PC-9 (cell line): ENCODE results near the gene CNTN5.

Experiments
- EZH2 ChIP-seq: fragments of 200-600 bp; sonication (generic); IDR thresholded peaks from 2 replicates; pipeline ENCODE4 v1.8.0; 2017; ENCODE audit warnings: antibody characterized with exemption, low read depth
- TF ChIP-seq, protein P1 (sequence below): fragments of 200-600 bp; sonication (generic); conservative IDR thresholded peaks from 2 replicates; pipeline ENCODE4 v1.6.1; 2017; ENCODE audit warnings: mixed run types, antibody characterized with exemption, mild to moderate bottlenecking, moderate library complexity

DNA sequence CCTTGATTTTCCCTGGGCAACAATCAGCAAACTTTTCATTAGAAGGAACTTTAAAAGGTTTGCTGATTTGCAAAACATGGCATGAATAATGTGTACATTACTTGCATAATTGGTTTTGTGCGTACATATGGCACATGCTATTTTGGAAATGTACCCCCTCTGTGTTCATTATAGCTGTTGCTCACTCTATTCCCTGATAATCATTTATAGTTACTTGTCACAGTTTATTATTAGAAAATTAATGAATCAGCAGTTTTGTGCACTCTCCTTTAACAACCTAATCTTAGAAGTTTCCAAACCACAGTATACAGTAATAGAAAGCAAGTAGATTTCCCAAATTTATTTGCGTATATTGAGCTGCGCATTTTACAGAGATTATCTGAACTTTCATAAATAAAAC lies 389.9 kb downstream of the CNTN5 start:
- TF ChIP-seq, protein P1, sequence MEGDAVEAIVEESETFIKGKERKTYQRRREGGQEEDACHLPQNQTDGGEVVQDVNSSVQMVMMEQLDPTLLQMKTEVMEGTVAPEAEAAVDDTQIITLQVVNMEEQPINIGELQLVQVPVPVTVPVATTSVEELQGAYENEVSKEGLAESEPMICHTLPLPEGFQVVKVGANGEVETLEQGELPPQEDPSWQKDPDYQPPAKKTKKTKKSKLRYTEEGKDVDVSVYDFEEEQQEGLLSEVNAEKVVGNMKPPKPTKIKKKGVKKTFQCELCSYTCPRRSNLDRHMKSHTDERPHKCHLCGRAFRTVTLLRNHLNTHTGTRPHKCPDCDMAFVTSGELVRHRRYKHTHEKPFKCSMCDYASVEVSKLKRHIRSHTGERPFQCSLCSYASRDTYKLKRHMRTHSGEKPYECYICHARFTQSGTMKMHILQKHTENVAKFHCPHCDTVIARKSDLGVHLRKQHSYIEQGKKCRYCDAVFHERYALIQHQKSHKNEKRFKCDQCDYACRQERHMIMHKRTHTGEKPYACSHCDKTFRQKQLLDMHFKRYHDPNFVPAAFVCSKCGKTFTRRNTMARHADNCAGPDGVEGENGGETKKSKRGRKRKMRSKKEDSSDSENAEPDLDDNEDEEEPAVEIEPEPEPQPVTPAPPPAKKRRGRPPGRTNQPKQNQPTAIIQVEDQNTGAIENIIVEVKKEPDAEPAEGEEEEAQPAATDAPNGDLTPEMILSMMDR = no peak
- no peak for TF ChIP-seq EZH2
